ENCODE measurements around the gene RNF111. TPM values are rescaled to one million over a fixed set of nuclear protein-coding genes. Genes with fewer than 3 reads are reported as not detected.
A peak's percentile ranks its signal among the peaks of the same experiment; 100 is the strongest.
"Not testable (repeated sequence)": the region's sequence is repeated elsewhere in the genome, so short reads cannot be mapped to it uniquely, and the experiment has no call there.

The RNF111 gene
- total RNA-seq, 2 donors from 2014 or later, result 21.0 to 36.8 TPM

DNA sequence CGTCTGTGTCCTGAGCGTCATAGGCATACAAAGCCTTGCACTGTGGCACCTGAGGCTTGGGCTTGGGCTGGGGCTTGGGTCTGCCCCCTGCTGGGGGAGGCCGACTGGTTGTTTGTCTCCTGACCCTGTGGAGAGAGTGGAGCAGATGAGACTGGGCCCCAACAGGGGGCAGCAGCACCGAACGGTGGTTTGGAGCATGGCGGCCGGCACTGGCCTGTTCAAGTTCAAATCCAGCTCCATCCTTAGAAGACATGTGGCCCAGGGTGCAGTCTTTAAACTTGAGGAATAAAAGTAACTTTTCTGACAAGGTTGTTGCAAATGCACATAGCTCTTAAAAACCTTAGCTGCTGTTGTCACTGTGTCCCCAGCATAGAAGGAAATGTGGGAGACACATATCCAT is 150.8 kb downstream of the RNF111 start:
- DNase-seq (ENCODE audit: low spot score in 2 of 2), result peak in 1 of 2 donors; percentile 47
- ATAC-seq, result peak; percentile 30 to 81
- H3K27ac Mint-ChIP-seq, result peak overlapping the region in 1 of 2 donors; percentile 22
- H3K36me3 Mint-ChIP-seq, result peaks cover 0 to 17% of the 10 kb centered on the region in 2 donors
- H3K9me3 Mint-ChIP-seq, result no peaks in the 10 kb centered on the region

DNA sequence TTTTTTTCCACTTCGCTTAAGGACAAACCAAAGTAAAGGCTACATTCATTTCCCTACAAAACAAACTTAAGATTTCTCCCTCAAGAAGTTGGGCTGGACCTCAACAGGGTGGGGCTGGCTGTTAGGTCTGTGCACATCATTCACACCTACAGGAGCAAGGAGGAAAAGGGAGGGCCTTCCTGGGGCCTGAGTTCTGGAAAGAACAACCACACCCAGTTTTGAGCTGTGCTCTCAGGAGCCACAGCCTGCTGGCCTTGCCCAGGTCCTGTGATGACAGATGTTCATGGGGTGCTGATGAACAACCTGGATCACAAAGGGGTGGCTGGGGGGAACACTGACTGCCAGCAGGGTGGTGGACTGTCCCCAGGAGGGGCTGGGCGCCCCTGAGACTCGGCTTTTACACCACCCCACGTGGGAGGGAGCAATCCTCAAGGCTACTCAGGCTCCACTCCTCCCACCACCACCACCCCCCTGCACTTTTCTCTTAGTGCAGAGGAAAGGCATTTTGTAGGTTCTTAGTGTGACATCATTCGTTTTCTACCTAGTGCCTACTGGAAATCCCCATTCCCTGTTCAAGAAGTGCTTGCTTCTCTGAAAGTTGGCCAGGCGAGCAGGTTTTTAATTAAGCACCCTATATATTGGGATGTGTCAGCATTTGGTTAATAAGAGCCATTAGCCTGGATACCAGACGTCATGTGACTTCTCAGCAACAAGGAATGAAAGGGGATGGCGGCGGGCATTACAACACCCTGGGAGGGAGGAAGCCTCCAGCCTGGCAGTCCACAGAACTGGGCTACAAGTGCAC is 153.2 kb downstream of the RNF111 start:
- H3K36me3 Mint-ChIP-seq, result peaks cover 0 to 17% of the 10 kb centered on the region in 2 donors
- H3K9me3 Mint-ChIP-seq, result no peaks in the 10 kb centered on the region
- DNase-seq (ENCODE audit: low spot score in 2 of 2) (no peak), ATAC-seq (no peak)
- no peak overlapping the region for H3K27ac Mint-ChIP-seq

DNA sequence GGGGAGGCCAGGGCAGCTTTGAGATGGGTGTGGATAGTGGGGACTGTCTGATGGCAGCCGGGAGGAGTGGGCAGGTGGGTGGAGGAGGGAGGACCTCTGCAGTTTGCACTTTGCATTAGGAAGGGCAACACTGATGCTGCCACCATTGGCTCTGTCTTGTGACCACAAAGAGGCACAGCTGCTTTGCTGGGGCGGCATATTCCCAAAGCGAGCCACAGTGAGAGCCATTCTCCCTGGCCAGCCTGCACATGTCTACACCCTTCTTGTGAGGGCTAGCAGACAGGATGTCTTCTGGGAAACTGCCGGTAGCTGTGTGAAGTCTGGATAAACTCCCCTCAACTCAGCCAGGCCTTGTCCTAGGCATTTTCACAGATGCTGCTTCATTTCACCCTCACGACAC is 155.8 kb downstream of the RNF111 start:
- ATAC-seq (no peak), DNase-seq (ENCODE audit: low spot score in 2 of 2) (no peak)
- Mint-ChIP-seq H3K27ac (no peak overlapping the region), H3K36me3 (peaks cover 0 to 5% of the 10 kb centered on the region in 2 donors), H3K9me3 (no peaks in the 10 kb centered on the region)

DNA sequence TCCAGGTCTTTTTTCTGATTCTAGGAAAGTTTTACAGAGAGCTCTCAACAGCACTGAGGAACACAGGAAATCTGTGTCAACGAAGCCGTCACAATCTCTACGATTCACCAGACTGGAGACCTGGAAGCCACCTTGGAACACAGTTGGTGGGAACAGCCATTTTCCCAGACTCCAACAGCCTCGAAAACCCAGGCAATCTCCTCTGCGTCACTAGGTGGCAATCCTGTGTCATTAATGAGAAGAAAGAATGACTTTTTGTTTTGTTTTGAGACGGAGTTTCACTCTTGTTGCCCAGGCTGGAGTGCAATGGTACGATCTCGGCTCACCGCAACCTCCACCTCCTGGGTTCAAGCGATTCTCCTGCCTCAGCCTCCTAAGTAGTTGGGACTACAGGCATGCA is 157.1 kb downstream of the RNF111 start:
- not testable (repeated sequence) for DNase-seq (ENCODE audit: low spot score in 2 of 2); H3K9me3 Mint-ChIP-seq; H3K36me3 Mint-ChIP-seq; ATAC-seq; H3K27ac Mint-ChIP-seq

Other genes with a start within 250 kb of the RNF111 start
- 10 to 100 TPM; 78.8 to 92.8 TPM for gene ADAM10, start 238.0 kb upstream of the RNF111 start, total RNA-seq
- 10 to 100 TPM; 10.7 to 14.6 TPM for gene MINDY2, start 216.4 kb upstream of the RNF111 start, total RNA-seq
- gene SLTM, start 54.0 kb upstream of the RNF111 start, total RNA-seq, result 10 to 100 TPM; 74.2 to 90.1 TPM
- gene CCNB2, start 117.5 kb downstream of the RNF111 start, total RNA-seq, result 100 to 1,000 TPM in 1 of 2 donors, 10 to 100 TPM in 1; 74.3 to 120 TPM
- not detected for gene LDHAL6B, start 219.2 kb downstream of the RNF111 start, total RNA-seq

All from activated naive CD4-positive, alpha-beta T cell treated with anti-CD3 and anti-CD28 coated beads, Interleukin-2, amount 50 U/mL, for 72 hours (primary cell).